Panc1 (cell line): ENCODE results near the gene BRAT1.

ENCODE experiments used
- POLR2AphosphoS5 ChIP-seq: IDR thresholded peaks from 2 replicates; pipeline ENCODE4 v1.6.1; 2012; ENCODE audit warnings: mild to moderate bottlenecking, low read depth, low read length, moderate library complexity
- TF ChIP-seq, protein P1 (sequence below): fragments of 450-650 bp; IDR thresholded peaks from 2 replicates; pipeline ENCODE4 v1.5.1; 2017; ENCODE audit warnings: mild to moderate bottlenecking

DNA sequence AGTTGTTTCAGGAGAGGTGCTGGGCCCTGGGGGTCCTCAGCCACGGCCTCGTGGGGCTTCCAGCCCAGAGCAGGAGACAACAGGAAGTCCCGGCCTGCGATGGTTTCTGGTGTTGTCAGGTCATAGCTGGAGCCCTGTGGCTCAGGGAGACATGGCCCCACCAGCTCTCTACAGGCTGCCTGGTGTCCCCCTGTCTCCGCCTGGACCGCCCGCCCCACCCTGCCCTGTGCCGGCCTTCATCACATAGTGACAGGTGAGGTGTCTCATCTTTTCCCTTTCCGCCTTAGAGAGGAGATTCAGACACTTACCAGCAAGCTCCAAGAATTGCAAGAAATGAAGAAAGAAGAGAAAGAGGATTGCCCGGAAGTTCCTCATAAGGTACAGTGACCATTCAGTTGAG lies 39.3 kb upstream of the BRAT1 start:
- TF ChIP-seq, protein P1, sequence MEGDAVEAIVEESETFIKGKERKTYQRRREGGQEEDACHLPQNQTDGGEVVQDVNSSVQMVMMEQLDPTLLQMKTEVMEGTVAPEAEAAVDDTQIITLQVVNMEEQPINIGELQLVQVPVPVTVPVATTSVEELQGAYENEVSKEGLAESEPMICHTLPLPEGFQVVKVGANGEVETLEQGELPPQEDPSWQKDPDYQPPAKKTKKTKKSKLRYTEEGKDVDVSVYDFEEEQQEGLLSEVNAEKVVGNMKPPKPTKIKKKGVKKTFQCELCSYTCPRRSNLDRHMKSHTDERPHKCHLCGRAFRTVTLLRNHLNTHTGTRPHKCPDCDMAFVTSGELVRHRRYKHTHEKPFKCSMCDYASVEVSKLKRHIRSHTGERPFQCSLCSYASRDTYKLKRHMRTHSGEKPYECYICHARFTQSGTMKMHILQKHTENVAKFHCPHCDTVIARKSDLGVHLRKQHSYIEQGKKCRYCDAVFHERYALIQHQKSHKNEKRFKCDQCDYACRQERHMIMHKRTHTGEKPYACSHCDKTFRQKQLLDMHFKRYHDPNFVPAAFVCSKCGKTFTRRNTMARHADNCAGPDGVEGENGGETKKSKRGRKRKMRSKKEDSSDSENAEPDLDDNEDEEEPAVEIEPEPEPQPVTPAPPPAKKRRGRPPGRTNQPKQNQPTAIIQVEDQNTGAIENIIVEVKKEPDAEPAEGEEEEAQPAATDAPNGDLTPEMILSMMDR, result no peak
- no peak for TF ChIP-seq POLR2AphosphoS5
